Measurements from ENCODE around the gene SCUBE3.

The SCUBE3 gene

GRCh38 chr6:35184580-35185301, 29.0 kb upstream of the SCUBE3 start:
- no peak for TF ChIP-seq FOXP2 (optimal IDR thresholded peaks at IDR 0.05; ENCODE audit: control extremely low read depth, extremely low read length, insufficient read depth)
- TF ChIP-seq POLR2AphosphoS5 (IDR thresholded peaks at IDR 0.05; ENCODE audit: borderline replicate concordance, low read depth, low read length), result no peak
- no peak for TF ChIP-seq EZH2 (IDR thresholded peaks at IDR 0.05)
- DNase-seq (ENCODE audit: low read depth, low spot score), result no peak
- no peaks in the 10 kb centered on the region for H3K9me3 ChIP-seq (ENCODE audit: low read depth, low read length)
- H3K4me3 ChIP-seq, result no peak overlapping the region
- H3K36me3 ChIP-seq (ENCODE audit: insufficient read depth, low read length), result no peaks in the 10 kb centered on the region
- H3K9ac ChIP-seq (ENCODE audit: insufficient read length), result no peak overlapping the region
- no peak overlapping the region for H3K27ac ChIP-seq

DNA sequence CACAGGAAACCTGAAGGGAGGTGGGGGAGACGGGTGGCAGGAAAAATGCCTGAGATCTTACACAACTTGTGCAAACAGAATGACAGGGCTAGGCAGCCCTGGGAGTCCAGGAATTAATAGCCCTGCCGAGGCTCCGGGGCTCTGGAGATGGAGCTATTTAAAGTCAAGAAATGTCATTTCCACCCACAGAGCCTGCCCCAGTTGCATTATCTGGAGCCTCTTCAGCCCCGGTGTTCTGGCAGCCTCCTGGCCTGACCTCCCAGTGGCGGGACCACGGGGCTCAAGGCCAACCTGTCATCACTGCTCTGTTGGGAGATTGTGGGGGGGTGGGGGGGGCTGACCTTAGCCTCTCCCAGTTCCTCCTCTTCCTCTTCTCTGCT, 28.5 kb upstream of the SCUBE3 start:
- Histone ChIP-seq H3K9me3 (ENCODE audit: low read depth, low read length) (no peaks in the 10 kb centered on the region), H3K4me3 (no peak overlapping the region), H3K27ac (no peak overlapping the region), H3K9ac (ENCODE audit: insufficient read length) (no peak overlapping the region), H3K36me3 (ENCODE audit: insufficient read depth, low read length) (no peaks in the 10 kb centered on the region)
- TF ChIP-seq EZH2 (IDR thresholded peaks at IDR 0.05) (no peak), POLR2AphosphoS5 (IDR thresholded peaks at IDR 0.05; ENCODE audit: borderline replicate concordance, low read depth, low read length) (no peak), FOXP2 (optimal IDR thresholded peaks at IDR 0.05; ENCODE audit: control extremely low read depth, extremely low read length, insufficient read depth) (no peak)
- no peak for DNase-seq (ENCODE audit: low read depth, low spot score)

GRCh38 chr6:35185971-35186370, 27.8 kb upstream of the SCUBE3 start:
- TF ChIP-seq FOXP2 (optimal IDR thresholded peaks at IDR 0.05; ENCODE audit: control extremely low read depth, extremely low read length, insufficient read depth) (no peak), POLR2AphosphoS5 (IDR thresholded peaks at IDR 0.05; ENCODE audit: borderline replicate concordance, low read depth, low read length) (no peak), EZH2 (IDR thresholded peaks at IDR 0.05) (no peak)
- Histone ChIP-seq H3K9me3 (ENCODE audit: low read depth, low read length) (no peaks in the 10 kb centered on the region), H3K4me3 (no peak overlapping the region), H3K9ac (ENCODE audit: insufficient read length) (no peak overlapping the region), H3K27ac (no peak overlapping the region), H3K36me3 (ENCODE audit: insufficient read depth, low read length) (no peaks in the 10 kb centered on the region)
- no peak for DNase-seq (ENCODE audit: low read depth, low spot score)

DNA sequence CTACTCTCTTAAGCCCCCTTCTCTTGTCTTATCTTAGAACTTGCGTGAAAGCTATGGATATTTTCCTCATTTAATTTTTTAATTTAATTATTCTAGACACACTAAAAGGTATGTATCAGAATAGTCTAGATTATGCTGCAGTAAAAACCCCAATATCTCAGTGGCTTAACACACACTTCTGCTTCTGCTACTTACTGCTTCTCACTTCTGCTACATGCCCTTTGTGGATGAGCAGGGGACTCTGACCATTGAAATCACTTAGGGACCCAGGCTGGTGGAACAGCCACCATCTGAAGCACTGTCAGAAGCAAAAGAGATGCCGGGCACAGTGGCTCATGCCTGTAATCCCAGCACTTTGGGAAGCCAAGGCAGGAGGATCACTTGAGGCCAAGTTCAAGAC, 27.2 kb upstream of the SCUBE3 start:
- Histone ChIP-seq H3K9me3 (ENCODE audit: low read depth, low read length) (no peaks in the 10 kb centered on the region), H3K27ac (no peak overlapping the region), H3K4me3 (no peak overlapping the region), H3K9ac (ENCODE audit: insufficient read length) (no peak overlapping the region), H3K36me3 (ENCODE audit: insufficient read depth, low read length) (no peaks in the 10 kb centered on the region)
- no peak for DNase-seq (ENCODE audit: low read depth, low spot score)
- no peak for TF ChIP-seq FOXP2 (optimal IDR thresholded peaks at IDR 0.05; ENCODE audit: control extremely low read depth, extremely low read length, insufficient read depth)
- no peak for TF ChIP-seq POLR2AphosphoS5 (IDR thresholded peaks at IDR 0.05; ENCODE audit: borderline replicate concordance, low read depth, low read length)
- no peak for TF ChIP-seq EZH2 (IDR thresholded peaks at IDR 0.05)

DNA sequence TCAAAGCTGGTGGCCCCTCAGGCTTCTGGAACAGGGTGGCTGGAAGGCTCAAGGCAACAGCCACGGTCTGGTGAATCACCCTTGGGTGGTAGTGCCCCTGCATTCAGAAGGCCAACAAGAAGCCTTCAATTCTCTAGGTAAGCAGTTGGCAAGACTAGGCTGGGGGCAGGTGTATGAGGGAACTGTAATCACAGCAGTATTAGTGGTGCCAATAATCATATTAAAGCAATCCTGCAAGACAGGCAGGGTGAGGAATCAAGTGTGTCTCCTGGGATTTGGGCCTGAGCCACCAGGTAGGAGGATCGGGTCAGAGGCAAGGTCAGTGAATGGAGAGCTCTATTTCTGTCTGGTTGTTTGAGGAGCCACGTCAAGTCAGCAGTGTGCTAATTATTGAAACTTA, 24.9 kb upstream of the SCUBE3 start:
- Histone ChIP-seq H3K9ac (ENCODE audit: insufficient read length) (no peak overlapping the region), H3K9me3 (ENCODE audit: low read depth, low read length) (no peaks in the 10 kb centered on the region), H3K4me3 (no peak overlapping the region), H3K27ac (no peak overlapping the region), H3K36me3 (ENCODE audit: insufficient read depth, low read length) (no peaks in the 10 kb centered on the region)
- no peak for DNase-seq (ENCODE audit: low read depth, low spot score)
- TF ChIP-seq EZH2 (IDR thresholded peaks at IDR 0.05) (no peak), POLR2AphosphoS5 (IDR thresholded peaks at IDR 0.05; ENCODE audit: borderline replicate concordance, low read depth, low read length) (no peak), FOXP2 (optimal IDR thresholded peaks at IDR 0.05; ENCODE audit: control extremely low read depth, extremely low read length, insufficient read depth) (no peak)

DNA sequence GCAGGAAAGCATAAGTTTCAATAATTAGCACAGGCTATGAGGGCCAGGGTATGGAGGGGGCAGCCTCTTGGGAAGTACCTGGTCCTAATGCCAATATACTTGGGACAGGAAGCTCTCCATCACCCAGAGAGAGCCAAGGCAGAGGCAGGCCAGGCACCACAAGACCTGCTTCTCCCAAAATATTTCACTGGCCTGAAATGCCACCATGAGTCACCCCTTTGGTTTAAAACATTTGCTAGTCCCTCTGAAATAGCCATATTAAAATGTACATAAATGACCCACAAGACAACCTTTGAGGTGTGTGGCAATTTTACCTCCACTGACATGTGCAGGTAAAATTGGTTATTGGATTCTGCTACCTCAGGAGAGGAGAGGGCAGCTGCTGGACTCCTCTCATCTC, 23.4 kb upstream of the SCUBE3 start:
- TF ChIP-seq POLR2AphosphoS5 (IDR thresholded peaks at IDR 0.05; ENCODE audit: borderline replicate concordance, low read depth, low read length) (no peak), EZH2 (IDR thresholded peaks at IDR 0.05) (no peak), FOXP2 (optimal IDR thresholded peaks at IDR 0.05; ENCODE audit: control extremely low read depth, extremely low read length, insufficient read depth) (no peak)
- Histone ChIP-seq H3K36me3 (ENCODE audit: insufficient read depth, low read length) (no peaks in the 10 kb centered on the region), H3K9me3 (ENCODE audit: low read depth, low read length) (no peaks in the 10 kb centered on the region), H3K4me3 (no peak overlapping the region), H3K27ac (no peak overlapping the region), H3K9ac (ENCODE audit: insufficient read length) (no peak overlapping the region)
- DNase-seq (ENCODE audit: low read depth, low spot score), result no peak

DNA sequence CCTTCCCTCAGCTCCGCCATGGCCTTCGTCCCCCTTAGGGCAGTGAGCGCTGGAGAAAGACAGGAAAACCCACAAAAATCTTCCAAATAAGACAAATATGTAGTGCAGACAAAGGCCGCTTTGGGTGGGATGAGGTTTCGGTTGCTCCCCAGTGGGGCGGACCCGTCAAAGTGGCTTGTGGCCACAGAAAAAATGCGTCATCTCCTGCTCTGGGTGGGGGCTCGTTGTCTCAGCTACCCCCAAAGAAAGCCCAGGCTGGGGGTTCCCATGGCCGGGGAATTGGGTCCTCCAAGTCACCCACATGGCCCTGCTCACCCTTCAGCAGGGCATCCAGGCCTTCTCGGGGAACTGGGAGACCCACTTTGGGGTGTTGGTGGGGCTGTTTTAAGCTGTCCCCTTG, 21.9 kb upstream of the SCUBE3 start:
- no peak for DNase-seq (ENCODE audit: low read depth, low spot score)
- TF ChIP-seq EZH2 (IDR thresholded peaks at IDR 0.05), result no peak
- TF ChIP-seq POLR2AphosphoS5 (IDR thresholded peaks at IDR 0.05; ENCODE audit: borderline replicate concordance, low read depth, low read length), result no peak
- no peak for TF ChIP-seq FOXP2 (optimal IDR thresholded peaks at IDR 0.05; ENCODE audit: control extremely low read depth, extremely low read length, insufficient read depth)
- Histone ChIP-seq H3K9ac (ENCODE audit: insufficient read length) (no peak overlapping the region), H3K4me3 (no peak overlapping the region), H3K36me3 (ENCODE audit: insufficient read depth, low read length) (no peaks in the 10 kb centered on the region), H3K9me3 (ENCODE audit: low read depth, low read length) (no peaks in the 10 kb centered on the region), H3K27ac (no peak overlapping the region)

- no peak overlapping the region for H3K27ac ChIP-seq
- no peak for DNase-seq (ENCODE audit: low read depth, low spot score)
- TF ChIP-seq EZH2 (IDR thresholded peaks at IDR 0.05) (no peak), FOXP2 (optimal IDR thresholded peaks at IDR 0.05; ENCODE audit: control extremely low read depth, extremely low read length, insufficient read depth) (no peak), POLR2AphosphoS5 (IDR thresholded peaks at IDR 0.05; ENCODE audit: borderline replicate concordance, low read depth, low read length) (no peak)
- no peak overlapping the region for H3K4me3 ChIP-seq
- H3K9ac ChIP-seq (ENCODE audit: insufficient read length), result no peak overlapping the region
- no peaks in the 10 kb centered on the region for H3K9me3 ChIP-seq (ENCODE audit: low read depth, low read length)
- H3K36me3 ChIP-seq (ENCODE audit: insufficient read depth, low read length), result no peaks in the 10 kb centered on the region
Observed at GRCh38 chr6:35192301-35192860, 21.4 kb upstream of the SCUBE3 start.

Data from SK-N-MC (cell line).